ENCODE results near the gene PLXND1.

- no peak for TF ChIP-seq CTCF (IDR thresholded peaks at IDR 0.05)
- no peak for TF ChIP-seq EP300 (IDR thresholded peaks at IDR 0.05)
- no peak for TF ChIP-seq POLR2A (IDR thresholded peaks at IDR 0.05)
These were observed 38.5 kb downstream of the PLXND1 start for GRCh38 chr3:129567939-129568338.

All from tibial nerve (tissue), 4 donors.